Astrocyte (in vitro differentiated cells and primary cell): ENCODE data around the gene MAPK8IP3.

Experiments
- EZH2 ChIP-seq: IDR thresholded peaks from 2 replicates; pipeline ENCODE4 v1.6.1; 2012; ENCODE audit warnings: mild to moderate bottlenecking, low read length, inconsistent platforms; ENCODE audit not compliant: insufficient read depth
- TF ChIP-seq, protein P1 (sequence below): IDR thresholded peaks from 2 replicates; pipeline ENCODE4 v1.5.1; 2011; ENCODE audit warnings: low read depth, mild to moderate bottlenecking, inconsistent platforms, low read length, moderate library complexity; ENCODE audit not compliant: insufficient read depth

DNA sequence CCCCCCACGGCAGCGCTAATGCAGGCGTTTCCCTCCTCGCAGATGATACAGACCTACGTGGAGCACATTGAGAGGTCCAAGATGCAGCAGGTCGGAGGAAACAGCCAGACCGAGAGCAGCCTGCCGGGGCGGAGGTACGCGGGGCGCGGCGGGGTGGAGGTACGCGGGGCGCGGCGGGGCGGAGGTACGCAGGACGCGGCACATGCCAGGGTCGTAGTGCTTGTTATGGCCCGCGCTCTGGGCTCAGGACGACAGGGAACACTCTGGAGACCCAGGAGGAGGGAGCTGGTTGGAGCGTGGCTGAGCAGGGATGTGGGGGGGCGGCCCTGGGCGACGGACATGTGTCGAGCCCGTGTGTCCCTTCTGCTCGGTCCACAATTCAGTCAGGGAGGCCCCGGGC lies 23.4 kb downstream of the MAPK8IP3 start:
- TF ChIP-seq, protein P1, sequence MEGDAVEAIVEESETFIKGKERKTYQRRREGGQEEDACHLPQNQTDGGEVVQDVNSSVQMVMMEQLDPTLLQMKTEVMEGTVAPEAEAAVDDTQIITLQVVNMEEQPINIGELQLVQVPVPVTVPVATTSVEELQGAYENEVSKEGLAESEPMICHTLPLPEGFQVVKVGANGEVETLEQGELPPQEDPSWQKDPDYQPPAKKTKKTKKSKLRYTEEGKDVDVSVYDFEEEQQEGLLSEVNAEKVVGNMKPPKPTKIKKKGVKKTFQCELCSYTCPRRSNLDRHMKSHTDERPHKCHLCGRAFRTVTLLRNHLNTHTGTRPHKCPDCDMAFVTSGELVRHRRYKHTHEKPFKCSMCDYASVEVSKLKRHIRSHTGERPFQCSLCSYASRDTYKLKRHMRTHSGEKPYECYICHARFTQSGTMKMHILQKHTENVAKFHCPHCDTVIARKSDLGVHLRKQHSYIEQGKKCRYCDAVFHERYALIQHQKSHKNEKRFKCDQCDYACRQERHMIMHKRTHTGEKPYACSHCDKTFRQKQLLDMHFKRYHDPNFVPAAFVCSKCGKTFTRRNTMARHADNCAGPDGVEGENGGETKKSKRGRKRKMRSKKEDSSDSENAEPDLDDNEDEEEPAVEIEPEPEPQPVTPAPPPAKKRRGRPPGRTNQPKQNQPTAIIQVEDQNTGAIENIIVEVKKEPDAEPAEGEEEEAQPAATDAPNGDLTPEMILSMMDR, result no peak
- TF ChIP-seq EZH2, result no peak
